ENCODE results near the gene BNC2. TPM values are rescaled to one million over a fixed set of nuclear protein-coding genes. Genes with fewer than 3 reads are reported as not detected.

Gene BNC2
- total RNA-seq, 2 donors from 2014 or later: 16.1 to 16.9 TPM

DNA sequence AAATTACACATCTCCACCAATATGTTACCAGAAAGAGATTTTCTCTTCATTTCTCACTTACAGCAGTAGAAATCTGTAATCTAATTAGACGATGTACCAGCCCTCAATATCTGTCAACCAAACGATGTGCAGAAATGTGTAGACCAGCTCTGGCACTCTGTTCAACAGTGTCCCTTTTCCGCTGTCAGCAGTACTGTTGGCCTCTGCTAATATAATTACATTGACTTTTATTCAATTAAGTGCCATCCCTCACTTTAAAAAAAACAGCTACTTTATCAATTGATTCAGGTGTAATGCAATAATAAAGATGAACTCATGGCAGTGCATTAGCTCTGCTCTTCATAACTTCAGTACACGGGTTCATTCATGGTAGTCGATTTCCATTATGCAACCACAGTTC is 448.4 kb downstream of the BNC2 start:
- Histone ChIP-seq H3K36me3 (no peaks in the 10 kb centered on the region), H3K4me1 (ENCODE audit: control insufficient read depth in 1 of 2, low read depth in 2 of 2) (peaks cover 0 to 18% of the 10 kb centered on the region in 2 donors), H3K27me3 (replicated peaks; ENCODE audit: insufficient read depth) (no peaks in the 10 kb centered on the region), H3K9me3 (no peaks in the 10 kb centered on the region), H3K27ac (no peak overlapping the region), H3K4me3 (no peak overlapping the region)
- DNase-seq (ENCODE audit: low spot score) (no peak), ATAC-seq (ENCODE audit: insufficient number of reproducible peaks, low FRiP score, low read depth) (no peak)
- no peak for TF ChIP-seq CTCF (IDR thresholded peaks at IDR 0.05)

GRCh38 chr9:16421532-16421931 is 448.9 kb downstream of the BNC2 start:
- no peak for TF ChIP-seq CTCF (IDR thresholded peaks at IDR 0.05)
- no peaks in the 10 kb centered on the region for H3K27me3 ChIP-seq (replicated peaks; ENCODE audit: insufficient read depth)
- no peaks in the 10 kb centered on the region for H3K36me3 ChIP-seq
- no peak for ATAC-seq (ENCODE audit: insufficient number of reproducible peaks, low FRiP score, low read depth)
- no peaks in the 10 kb centered on the region for H3K9me3 ChIP-seq
- peaks cover 0 to 24% of the 10 kb centered on the region in 2 donors for H3K4me1 ChIP-seq (ENCODE audit: control insufficient read depth in 1 of 2, low read depth in 2 of 2)
- H3K4me3 ChIP-seq: no peak overlapping the region
- no peak overlapping the region for H3K27ac ChIP-seq
- DNase-seq (ENCODE audit: low spot score): no peak

GRCh38 chr9:16419124-16419523 is 451.3 kb downstream of the BNC2 start:
- Histone ChIP-seq H3K9me3 (no peaks in the 10 kb centered on the region), H3K36me3 (no peaks in the 10 kb centered on the region), H3K27ac (no peak overlapping the region), H3K4me1 (ENCODE audit: control insufficient read depth in 1 of 2, low read depth in 2 of 2) (peaks cover 0 to 19% of the 10 kb centered on the region in 2 donors), H3K4me3 (no peak overlapping the region), H3K27me3 (replicated peaks; ENCODE audit: insufficient read depth) (no peaks in the 10 kb centered on the region)
- TF ChIP-seq CTCF (IDR thresholded peaks at IDR 0.05): no peak
- ATAC-seq (ENCODE audit: insufficient number of reproducible peaks, low FRiP score, low read depth) (no peak), DNase-seq (ENCODE audit: low spot score) (no peak)

- Histone ChIP-seq H3K4me3 (no peak overlapping the region), H3K27ac (no peak overlapping the region), H3K27me3 (replicated peaks; ENCODE audit: insufficient read depth) (no peaks in the 10 kb centered on the region), H3K4me1 (ENCODE audit: control insufficient read depth in 1 of 2, low read depth in 2 of 2) (peaks cover 0 to 19% of the 10 kb centered on the region in 2 donors), H3K9me3 (no peaks in the 10 kb centered on the region), H3K36me3 (no peaks in the 10 kb centered on the region)
- DNase-seq (ENCODE audit: low spot score): no peak
- TF ChIP-seq CTCF (IDR thresholded peaks at IDR 0.05): no peak
- no peak for ATAC-seq (ENCODE audit: insufficient number of reproducible peaks, low FRiP score, low read depth)
These were observed 451.7 kb downstream of the BNC2 start for GRCh38 chr9:16418721-16419120.

GRCh38 chr9:16417749-16418148 is 452.7 kb downstream of the BNC2 start:
- Histone ChIP-seq H3K27me3 (replicated peaks; ENCODE audit: insufficient read depth) (no peaks in the 10 kb centered on the region), H3K9me3 (no peaks in the 10 kb centered on the region), H3K4me1 (ENCODE audit: control insufficient read depth in 1 of 2, low read depth in 2 of 2) (peaks cover 0 to 19% of the 10 kb centered on the region in 2 donors), H3K36me3 (no peaks in the 10 kb centered on the region), H3K4me3 (peak overlapping the region; percentile 31), H3K27ac (no peak overlapping the region)
- DNase-seq (ENCODE audit: low spot score) (no peak), ATAC-seq (ENCODE audit: insufficient number of reproducible peaks, low FRiP score, low read depth) (no peak)
- TF ChIP-seq CTCF (IDR thresholded peaks at IDR 0.05): no peak
